NOMO-1 treated with DMSO at 0.1 percent for 48 hours (cell line): ENCODE data around the gene CFAP299.
"Not testable (repeated sequence)": the region's sequence is repeated elsewhere in the genome, so short reads cannot be mapped to it uniquely, and the experiment has no call there.

Experiments
- DNase-seq: peaks from one replicate; lab custom pipeline; 2025; ENCODE audit not compliant: unreplicated experiment; lab: John Stamatoyannopoulos, UW

Gene CFAP299

GRCh38 chr4:80586716-80587115 is 251.2 kb downstream of the CFAP299 start:
- DNase-seq: no peak

GRCh38 chr4:80587871-80588385 is 252.4 kb downstream of the CFAP299 start:
- DNase-seq: no peak

GRCh38 chr4:80592950-80593349 is 257.4 kb downstream of the CFAP299 start:
- no peak for DNase-seq

GRCh38 chr4:80594701-80595100 is 259.2 kb downstream of the CFAP299 start:
- no peak for DNase-seq

- DNase-seq: no peak
Observed at GRCh38 chr4:80608281-80608980, 272.9 kb downstream of the CFAP299 start.

GRCh38 chr4:80610199-80610598 is 274.7 kb downstream of the CFAP299 start:
- no peak for DNase-seq

GRCh38 chr4:80610845-80611677 is 275.5 kb downstream of the CFAP299 start:
- DNase-seq: no peak

- DNase-seq: no peak
Observed at GRCh38 chr4:80611678-80611979, 276.1 kb downstream of the CFAP299 start.

- DNase-seq: no peak
Observed at GRCh38 chr4:80613470-80613869, 277.9 kb downstream of the CFAP299 start.

- no peak for DNase-seq
Observed at GRCh38 chr4:80614319-80614718, 278.8 kb downstream of the CFAP299 start.

- DNase-seq: no peak
Observed at GRCh38 chr4:80615099-80615498, 279.6 kb downstream of the CFAP299 start.

- no peak for DNase-seq
Observed at GRCh38 chr4:80619070-80619674, 283.6 kb downstream of the CFAP299 start.

GRCh38 chr4:80631861-80632260 is 296.3 kb downstream of the CFAP299 start:
- DNase-seq: no peak

- DNase-seq: no peak
Observed at GRCh38 chr4:80637190-80637589, 301.7 kb downstream of the CFAP299 start.

GRCh38 chr4:80646061-80646460 is 310.5 kb downstream of the CFAP299 start:
- no peak for DNase-seq

- DNase-seq: no peak
Observed at GRCh38 chr4:80655662-80656061, 320.1 kb downstream of the CFAP299 start.

- not testable (repeated sequence) for DNase-seq
Observed at GRCh38 chr4:80670118-80670517, 334.6 kb downstream of the CFAP299 start.

GRCh38 chr4:80678413-80678812 is 342.9 kb downstream of the CFAP299 start:
- DNase-seq: no peak

- no peak for DNase-seq
Observed at GRCh38 chr4:80680934-80681333, 345.4 kb downstream of the CFAP299 start.

- DNase-seq: no peak
Observed at GRCh38 chr4:80685214-80685613, 349.7 kb downstream of the CFAP299 start.

GRCh38 chr4:80687736-80688135 is 352.2 kb downstream of the CFAP299 start:
- not testable (repeated sequence) for DNase-seq

GRCh38 chr4:80694171-80694570 is 358.6 kb downstream of the CFAP299 start:
- DNase-seq: no peak
